ENCODE data around the gene FCHO2.
"Not testable (repeated sequence)": the region's sequence is repeated elsewhere in the genome, so short reads cannot be mapped to it uniquely, and the experiment has no call there.

The FCHO2 gene

GRCh38 chr5:72955768-72956323 is at the start of gene FCHO2:
Gene FCHO2, plus strand, starts transcription at chr5:72956041. Its CDS starts 56 bp downstream, at chr5:72956097.
- peak; percentile 78 for DNase-seq

GRCh38 chr5:72906806-72907205 is 49.0 kb upstream of the FCHO2 start:
- no peak for DNase-seq

GRCh38 chr5:72908664-72909063 is 47.2 kb upstream of the FCHO2 start:
- no peak for DNase-seq

GRCh38 chr5:72917371-72917776 is 38.5 kb upstream of the FCHO2 start:
- DNase-seq = no peak

GRCh38 chr5:72920690-72921502 is 34.9 kb upstream of the FCHO2 start:
- DNase-seq = no peak

GRCh38 chr5:72921886-72922285 is 34.0 kb upstream of the FCHO2 start:
- DNase-seq = no peak

GRCh38 chr5:72922422-72922821 is 33.4 kb upstream of the FCHO2 start:
- DNase-seq = no peak

GRCh38 chr5:72925336-72926010 is 30.4 kb upstream of the FCHO2 start:
- DNase-seq = no peak

GRCh38 chr5:72932686-72933085 is 23.2 kb upstream of the FCHO2 start:
- not testable (repeated sequence) for DNase-seq

- DNase-seq = not testable (repeated sequence)
Measured at GRCh38 chr5:72934953-72935725, 20.7 kb upstream of the FCHO2 start.

- DNase-seq = no peak
Measured at GRCh38 chr5:72936893-72937292, 18.9 kb upstream of the FCHO2 start.

GRCh38 chr5:72937517-72938061 is 18.3 kb upstream of the FCHO2 start:
- no peak for DNase-seq

- no peak for DNase-seq
Measured at GRCh38 chr5:72938206-72938605, 17.6 kb upstream of the FCHO2 start.

GRCh38 chr5:72940082-72940481 is 15.8 kb upstream of the FCHO2 start:
- DNase-seq = no peak

GRCh38 chr5:72943307-72943706 is 12.5 kb upstream of the FCHO2 start:
- DNase-seq = no peak

GRCh38 chr5:72947498-72947897 is 8.3 kb upstream of the FCHO2 start:
- DNase-seq = no peak

- DNase-seq = no peak
Measured at GRCh38 chr5:72949481-72949880, 6.4 kb upstream of the FCHO2 start.

- DNase-seq = peak; percentile 14
Measured at GRCh38 chr5:72951671-72952468, 4.0 kb upstream of the FCHO2 start.

- DNase-seq = no peak
Measured at GRCh38 chr5:72954389-72954788, 1.5 kb upstream of the FCHO2 start.

GRCh38 chr5:72955143-72955767 is 586 bp upstream of the FCHO2 start:
- no peak for DNase-seq

GRCh38 chr5:72956324-72957140 is 691 bp downstream of the FCHO2 start:
- DNase-seq = peak; percentile 27
